ENCODE measurements around the gene CPXM1.

DNA sequence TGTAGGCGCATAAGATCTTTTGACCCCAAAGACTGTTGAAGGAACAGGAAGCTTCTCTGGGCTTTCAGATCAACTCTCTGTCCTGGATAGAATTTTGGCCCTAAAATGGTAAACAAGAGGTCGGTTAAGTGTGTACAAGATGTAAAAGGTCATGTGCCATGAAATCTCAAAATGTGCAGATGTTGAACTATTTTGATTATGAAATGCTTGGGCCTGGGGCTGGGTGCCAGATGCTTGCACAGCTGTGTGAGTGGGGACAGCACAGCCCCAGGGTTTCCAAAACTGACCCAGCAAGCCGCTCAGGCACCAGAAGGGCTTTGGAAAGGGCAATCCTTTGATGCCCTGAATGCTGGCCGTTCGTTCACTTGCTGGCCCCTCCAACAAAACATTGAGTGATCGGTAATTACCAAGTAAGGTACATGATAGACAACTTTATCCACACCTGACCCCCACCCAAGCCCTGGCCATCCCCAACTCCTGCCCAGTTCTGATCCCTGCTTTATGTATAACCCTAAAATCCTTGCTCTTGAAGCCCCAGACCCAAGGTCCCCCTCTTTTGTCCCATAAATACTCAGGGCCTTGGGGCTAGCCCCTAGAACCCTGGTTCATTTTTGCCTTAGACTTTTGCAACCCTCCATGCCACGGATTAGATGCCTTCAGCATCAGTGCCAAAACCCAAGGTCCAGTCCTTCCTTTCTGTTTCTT, 17.6 kb upstream of the CPXM1 start:
- TF ChIP-seq, protein P1, sequence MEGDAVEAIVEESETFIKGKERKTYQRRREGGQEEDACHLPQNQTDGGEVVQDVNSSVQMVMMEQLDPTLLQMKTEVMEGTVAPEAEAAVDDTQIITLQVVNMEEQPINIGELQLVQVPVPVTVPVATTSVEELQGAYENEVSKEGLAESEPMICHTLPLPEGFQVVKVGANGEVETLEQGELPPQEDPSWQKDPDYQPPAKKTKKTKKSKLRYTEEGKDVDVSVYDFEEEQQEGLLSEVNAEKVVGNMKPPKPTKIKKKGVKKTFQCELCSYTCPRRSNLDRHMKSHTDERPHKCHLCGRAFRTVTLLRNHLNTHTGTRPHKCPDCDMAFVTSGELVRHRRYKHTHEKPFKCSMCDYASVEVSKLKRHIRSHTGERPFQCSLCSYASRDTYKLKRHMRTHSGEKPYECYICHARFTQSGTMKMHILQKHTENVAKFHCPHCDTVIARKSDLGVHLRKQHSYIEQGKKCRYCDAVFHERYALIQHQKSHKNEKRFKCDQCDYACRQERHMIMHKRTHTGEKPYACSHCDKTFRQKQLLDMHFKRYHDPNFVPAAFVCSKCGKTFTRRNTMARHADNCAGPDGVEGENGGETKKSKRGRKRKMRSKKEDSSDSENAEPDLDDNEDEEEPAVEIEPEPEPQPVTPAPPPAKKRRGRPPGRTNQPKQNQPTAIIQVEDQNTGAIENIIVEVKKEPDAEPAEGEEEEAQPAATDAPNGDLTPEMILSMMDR (IDR thresholded peaks at IDR 0.05): no peak
- no peak for TF ChIP-seq POLR2A (IDR thresholded peaks at IDR 0.05)
